Thyroid gland (tissue), 4 donors: ENCODE measurements around the gene DCXR. TPM values are rescaled to one million over a fixed set of nuclear protein-coding genes. Genes with fewer than 3 reads are reported as not detected.

Experiments
- DNase-seq, 2 donors: peaks; one replicate each; pipeline ENCODE4 v3.0.0-alpha.2; 2019
- H3K27ac ChIP-seq, 3 donors: fragments of 200-600 bp; sonication (generic); 1 replicate in 2 of 3; 2 replicates in 1 of 3; pipeline ENCODE4 v1.5.1; 2016 to 2019; ENCODE audit warnings: mild to moderate bottlenecking in 1 of 3, moderate library complexity in 1 of 3
- H3K27me3 ChIP-seq: fragments of 200-600 bp; sonication (generic); one replicate; pipeline ENCODE4 v1.5.1; 2019
- H3K36me3 ChIP-seq, 2 donors: fragments of 200-600 bp; sonication (generic); one replicate each; pipeline ENCODE4 v1.5.1; 2016 to 2019
- H3K4me1 ChIP-seq, 2 donors: fragments of 200-600 bp; sonication (generic); one replicate each; pipeline ENCODE4 v1.5.1; 2017 to 2019
- H3K4me3 ChIP-seq, 3 donors: fragments of 200-600 bp; sonication (generic); replicated peaks in 1 of 3; 1 replicate in 2 of 3; 2 replicates in 1 of 3; pipeline ENCODE4 v1.5.1; 2016; ENCODE audit warnings: mild to moderate bottlenecking in 1 of 3
- H3K9me3 ChIP-seq: fragments of 200-600 bp; sonication (generic); one replicate; pipeline ENCODE4 v1.5.1; 2017
- POLR2A ChIP-seq, 2 donors: fragments of 450-650 bp; IDR thresholded peaks; one replicate each; pipeline ENCODE4 v1.6.1; 2017; ENCODE audit warnings: antibody characterized with exemption in 2 of 2, mild to moderate bottlenecking in 2 of 2, moderate library complexity in 1 of 2
- WGBS, 2 donors: methylation state at CpG; one replicate each; pipeline ENCODE4 v1.1.5; 2017; 5-methylcytosine and 5-hydroxymethylcytosine counted together
- intact Hi-C: fragments of 100-400 bp; cut with DNase I; formaldehyde crosslinking; loops from one replicate; pipeline ENCODE4 v1.15.1; 2023
- total RNA-seq, 4 donors: library from RNA; depleted of rRNA; stranded (reverse); fragments of >200 nt; gene quantifications; one replicate each; pipeline ENCODE4 v1.2.3, GENCODE V29; 2016
- TF ChIP-seq, protein P1 (sequence below), 6 experiments: fragments of 200-600 bp in 3 of 6; fragments of 450-650 bp in 3 of 6; sonication (generic) in 3 of 6; IDR thresholded peaks; one replicate each; pipeline ENCODE4 v1.5.1; 2016 to 2019; ENCODE audit warnings: antibody characterized with exemption in 6 of 6, mild to moderate bottlenecking in 2 of 6, inconsistent platforms in 1 of 6, moderate library complexity in 1 of 6

DCXR gene
- total RNA-seq, 4 donors from 2014 or later: 88.6 to 161 (median 114) TPM

DNA sequence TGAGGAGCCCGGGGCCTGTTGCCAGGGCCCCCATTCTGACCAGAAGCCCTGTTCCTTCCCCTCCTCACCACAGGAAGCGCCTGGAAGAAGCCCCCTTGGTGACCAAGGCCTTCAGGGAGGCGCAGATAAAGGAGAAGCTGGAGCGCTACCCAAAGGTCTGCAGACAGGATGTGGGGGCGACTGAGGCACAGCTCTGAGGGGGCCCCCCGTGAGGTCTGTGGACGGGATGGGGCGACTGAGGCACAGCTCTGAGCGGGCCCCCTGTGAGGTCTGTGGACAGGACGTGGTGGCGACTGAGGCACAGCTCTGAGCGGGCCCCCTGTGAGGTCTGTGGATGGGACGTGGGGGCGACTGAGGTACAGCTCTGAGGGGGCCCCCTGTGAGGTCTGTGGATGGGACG is 28.1 kb downstream of the DCXR start:
- Histone ChIP-seq H3K36me3 (no peaks in the 10 kb centered on the region), H3K4me1 (peaks cover 0 to 3% of the 10 kb centered on the region in 2 donors), H3K27me3 (no peaks in the 10 kb centered on the region), H3K4me3 (no peak overlapping the region), H3K9me3 (no peaks in the 10 kb centered on the region), H3K27ac (no peak overlapping the region)
- DNase-seq: no peak
- intact Hi-C loops: no loop called here
- TF ChIP-seq POLR2A (IDR thresholded peaks at IDR 0.05): no peak
- TF ChIP-seq, protein P1, sequence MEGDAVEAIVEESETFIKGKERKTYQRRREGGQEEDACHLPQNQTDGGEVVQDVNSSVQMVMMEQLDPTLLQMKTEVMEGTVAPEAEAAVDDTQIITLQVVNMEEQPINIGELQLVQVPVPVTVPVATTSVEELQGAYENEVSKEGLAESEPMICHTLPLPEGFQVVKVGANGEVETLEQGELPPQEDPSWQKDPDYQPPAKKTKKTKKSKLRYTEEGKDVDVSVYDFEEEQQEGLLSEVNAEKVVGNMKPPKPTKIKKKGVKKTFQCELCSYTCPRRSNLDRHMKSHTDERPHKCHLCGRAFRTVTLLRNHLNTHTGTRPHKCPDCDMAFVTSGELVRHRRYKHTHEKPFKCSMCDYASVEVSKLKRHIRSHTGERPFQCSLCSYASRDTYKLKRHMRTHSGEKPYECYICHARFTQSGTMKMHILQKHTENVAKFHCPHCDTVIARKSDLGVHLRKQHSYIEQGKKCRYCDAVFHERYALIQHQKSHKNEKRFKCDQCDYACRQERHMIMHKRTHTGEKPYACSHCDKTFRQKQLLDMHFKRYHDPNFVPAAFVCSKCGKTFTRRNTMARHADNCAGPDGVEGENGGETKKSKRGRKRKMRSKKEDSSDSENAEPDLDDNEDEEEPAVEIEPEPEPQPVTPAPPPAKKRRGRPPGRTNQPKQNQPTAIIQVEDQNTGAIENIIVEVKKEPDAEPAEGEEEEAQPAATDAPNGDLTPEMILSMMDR (IDR thresholded peaks at IDR 0.05): no peak
- 82 to 89% methylated on average over 13 to 15 of the region's 15 CpGs for WGBS, 2 donors

DNA sequence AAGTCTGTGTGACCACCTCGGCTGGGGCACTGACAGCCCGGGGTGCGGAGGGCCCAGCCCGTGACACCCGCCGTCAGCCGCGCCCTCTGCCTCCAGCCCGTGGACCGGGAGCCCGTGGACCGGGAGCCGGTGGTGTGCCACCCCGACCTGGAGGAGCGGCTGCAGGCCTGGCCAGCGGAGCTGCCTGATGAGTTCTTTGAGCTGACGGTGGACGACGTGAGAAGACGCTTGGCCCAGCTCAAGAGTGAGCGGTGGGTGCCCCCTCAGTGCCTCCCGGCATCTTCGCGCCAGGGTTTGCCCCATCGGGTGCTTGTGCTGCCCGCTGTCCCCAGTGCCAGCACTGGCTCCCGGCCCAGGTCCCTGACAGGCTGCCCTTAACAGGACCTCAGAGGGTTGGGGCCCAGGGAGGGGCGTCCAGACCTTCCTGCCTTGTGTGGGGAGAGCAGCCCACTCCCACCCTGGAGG is 28.5 kb downstream of the DCXR start:
- no peaks in the 10 kb centered on the region for H3K9me3 ChIP-seq
- H3K4me3 ChIP-seq: no peak overlapping the region
- H3K36me3 ChIP-seq: no peaks in the 10 kb centered on the region
- H3K4me1 ChIP-seq: peaks cover 0 to 7% of the 10 kb centered on the region in 2 donors
- no peak for DNase-seq
- H3K27ac ChIP-seq: no peak overlapping the region
- H3K27me3 ChIP-seq: no peaks in the 10 kb centered on the region
- TF ChIP-seq, protein P1 (IDR thresholded peaks at IDR 0.05): no peak
- TF ChIP-seq POLR2A (IDR thresholded peaks at IDR 0.05): no peak
- 93% methylated on average over 18 of the region's 28 CpGs; no CpG with 5 or more reads in 1 of the 2 donors for WGBS, 2 donors
- intact Hi-C loops: no loop called here

DNA sequence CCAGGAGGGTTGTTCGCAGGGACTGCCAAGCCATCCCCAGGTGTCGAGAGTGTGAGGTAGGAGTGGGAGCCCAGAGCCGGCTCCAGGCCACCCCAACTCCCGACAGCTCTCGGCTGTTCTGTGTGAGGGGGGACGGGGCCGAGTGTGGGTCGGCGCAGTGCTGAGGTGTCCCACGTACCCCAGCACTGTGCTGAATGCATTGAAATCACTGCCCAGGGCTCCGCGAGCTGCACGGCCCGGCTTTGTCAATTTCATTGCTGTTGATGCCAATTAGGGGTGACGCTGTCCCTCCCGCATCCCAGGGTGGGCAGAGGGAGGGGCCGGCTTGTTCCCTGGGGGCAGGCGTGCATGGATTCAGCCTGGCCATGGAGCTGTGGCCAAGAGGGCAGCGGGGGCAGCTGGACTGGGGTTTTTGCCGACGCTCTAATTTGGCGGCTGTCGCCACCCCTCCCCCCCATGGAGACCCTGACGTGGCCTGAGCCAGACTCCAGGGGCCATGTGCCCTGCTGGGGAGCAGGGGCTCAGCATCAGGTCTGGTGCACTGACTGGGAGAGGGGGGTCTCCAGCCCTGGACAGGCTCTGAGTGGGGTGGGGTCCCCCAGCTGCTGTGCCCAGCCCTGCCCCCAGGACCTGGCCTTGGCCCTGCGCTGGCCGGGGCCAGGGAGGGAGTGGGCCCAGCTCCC is 29.1 kb downstream of the DCXR start:
- DNase-seq: no peak
- H3K36me3 ChIP-seq: no peaks in the 10 kb centered on the region
- H3K4me3 ChIP-seq: no peak overlapping the region
- H3K4me1 ChIP-seq: peaks cover 0 to 10% of the 10 kb centered on the region in 2 donors
- H3K9me3 ChIP-seq: no peaks in the 10 kb centered on the region
- no peaks in the 10 kb centered on the region for H3K27me3 ChIP-seq
- intact Hi-C loops: no loop called here
- WGBS, 2 donors: 89% methylated on average over 20 to 24 of the region's 26 CpGs
- TF ChIP-seq, protein P1 (IDR thresholded peaks at IDR 0.05): no peak
- no peak for TF ChIP-seq POLR2A (IDR thresholded peaks at IDR 0.05)
- no peak overlapping the region for H3K27ac ChIP-seq

DNA sequence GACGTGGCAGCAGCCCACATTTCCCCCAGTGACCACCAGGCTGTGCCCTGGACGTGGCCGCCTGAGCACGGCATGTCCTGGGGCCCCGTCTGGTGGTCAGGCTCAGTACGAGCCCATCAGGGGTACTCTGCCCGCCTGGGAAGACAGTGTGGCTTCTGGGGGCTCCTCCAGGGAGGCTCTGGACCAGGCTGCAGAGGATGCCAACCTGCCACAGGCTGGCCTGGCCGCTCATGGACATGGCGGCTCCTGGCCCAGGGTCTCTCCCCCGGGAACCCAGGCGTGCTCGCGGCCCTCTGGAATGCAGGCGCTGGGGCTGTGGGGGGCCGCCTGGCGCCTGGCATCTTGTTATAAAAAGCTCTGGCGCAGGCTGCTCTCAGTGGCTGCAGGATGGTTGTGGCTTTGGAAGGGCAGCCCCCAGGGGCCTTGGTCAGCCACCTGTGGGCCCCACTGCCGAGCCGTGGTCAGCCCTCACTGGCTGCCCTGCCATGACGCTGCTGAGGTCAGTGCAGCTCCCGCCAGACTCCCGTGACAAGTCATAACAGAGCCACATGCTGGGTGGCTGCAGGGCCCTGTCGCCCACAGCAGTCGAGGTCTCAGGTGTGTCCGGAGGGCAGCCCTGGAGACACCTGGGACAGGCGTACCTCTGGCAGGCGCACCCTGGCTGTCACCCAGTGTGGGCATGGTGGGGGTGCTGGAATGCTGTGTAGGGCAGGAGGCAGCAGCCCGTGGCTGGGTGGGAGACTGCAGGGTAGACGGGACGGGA is 29.8 kb downstream of the DCXR start:
- peaks cover 0 to 13% of the 10 kb centered on the region in 2 donors for H3K4me1 ChIP-seq
- no peak for DNase-seq
- TF ChIP-seq POLR2A (IDR thresholded peaks at IDR 0.05): no peak
- TF ChIP-seq, protein P1 (IDR thresholded peaks at IDR 0.05): no peak
- H3K36me3 ChIP-seq: no peaks in the 10 kb centered on the region
- H3K27me3 ChIP-seq: no peaks in the 10 kb centered on the region
- no peaks in the 10 kb centered on the region for H3K9me3 ChIP-seq
- no peak overlapping the region for H3K27ac ChIP-seq
- H3K4me3 ChIP-seq: no peak overlapping the region
- intact Hi-C loops: no loop called here
- WGBS, 2 donors: 89 to 92% methylated on average over 10 to 14 of the region's 30 CpGs

DNA sequence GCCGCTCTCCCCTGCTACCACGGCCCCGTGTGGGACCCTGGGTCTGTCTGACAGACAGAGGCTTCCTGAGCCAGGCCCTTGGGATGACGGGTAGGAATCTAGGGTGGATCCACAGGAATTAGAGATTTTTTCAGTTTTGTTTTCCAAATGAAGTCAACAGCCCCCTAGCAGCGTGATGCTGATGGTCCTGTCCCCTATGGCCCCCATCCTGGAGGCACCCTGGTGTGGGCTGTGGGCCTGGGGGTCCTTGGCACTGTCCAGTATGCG is 30.3 kb downstream of the DCXR start:
- WGBS, 2 donors: 88 to 92% methylated on average over 2 to 3 of the region's 6 CpGs
- no peak for DNase-seq
- H3K27ac ChIP-seq: no peak overlapping the region

More for the DNA sequence above, 30.3 kb downstream of the DCXR start:
- Histone ChIP-seq H3K4me3 (no peak overlapping the region), H3K4me1 (peaks cover 0 to 13% of the 10 kb centered on the region in 2 donors), H3K36me3 (no peaks in the 10 kb centered on the region), H3K27me3 (no peaks in the 10 kb centered on the region), H3K9me3 (no peaks in the 10 kb centered on the region)
- intact Hi-C loops: no loop called here
- no peak for TF ChIP-seq POLR2A (IDR thresholded peaks at IDR 0.05)
- TF ChIP-seq, protein P1 (IDR thresholded peaks at IDR 0.05): no peak
